Keratinocyte (primary cell): ENCODE data around the gene ZNF555.

Source experiments
- CTCF ChIP-seq, 3 experiments: IDR thresholded peaks in 1 of 3; conservative IDR thresholded peaks in 1 of 3; optimal IDR thresholded peaks in 1 of 3; 2 replicates in 2 of 3; 3 replicates in 1 of 3; pipeline versions ENCODE3 to v1.5.1; 2011; ENCODE audit warnings: low read length in 3 of 3, mild to moderate bottlenecking in 3 of 3, moderate library complexity in 2 of 3, control low read depth in 1 of 3, inconsistent platforms in 1 of 3; ENCODE audit not compliant: insufficient read depth in 2 of 3; ENCODE audit errors: extremely low read depth in 1 of 3
- EZH2 ChIP-seq: IDR thresholded peaks from one replicate; pipeline ENCODE4 v1.6.1; 2012; ENCODE audit warnings: inconsistent platforms, mild to moderate bottlenecking, low read length, moderate library complexity

GRCh38 chr19:2796659-2797266 lies 44.5 kb upstream of the ZNF555 start:
- TF ChIP-seq CTCF (optimal IDR thresholded peaks at IDR 0.05 in 1 of 3, IDR thresholded peaks at IDR 0.05 in 1 of 3, conservative IDR thresholded peaks at IDR 0.05 in 1 of 3; ENCODE audit: extremely low read depth in 1 of 3, insufficient read depth in 2 of 3, low read length in 3 of 3) (no peak), EZH2 (no peak)
